ENCODE results near the gene EEIG1. TPM values are rescaled to one million over a fixed set of nuclear protein-coding genes. Genes with fewer than 3 reads are reported as not detected.

Gene EEIG1
- total RNA-seq, 4 donors from 2014 or later, result 7.0 to 22.0 (median 16.3) TPM

GRCh38 chr9:127979333-127980059, 1.3 kb downstream of the EEIG1 start:
- no peaks in the 10 kb centered on the region for H3K36me3 ChIP-seq
- no peaks in the 10 kb centered on the region for H3K9me3 ChIP-seq
- peak overlapping the region; percentile 45 to 92 (median 90) for H3K27ac ChIP-seq
- H3K27me3 ChIP-seq, result no peaks in the 10 kb centered on the region
- 0% methylated on average over 2 of the region's 24 CpGs; no CpG with 5 or more reads in 1 of the 2 donors for WGBS, 2 donors (ENCODE audit: low coverage in 1 of 2)
- H3K4me3 ChIP-seq, result peak overlapping the region; percentile 53 to 72
- ATAC-seq, result no peak
- TF ChIP-seq EP300 (IDR thresholded peaks at IDR 0.05) (no peak), POLR2A (IDR thresholded peaks at IDR 0.05) (peak in 1 of 2 donors; percentile 15), POLR2AphosphoS5 (IDR thresholded peaks at IDR 0.05) (no peak)
- TF ChIP-seq, protein P1, sequence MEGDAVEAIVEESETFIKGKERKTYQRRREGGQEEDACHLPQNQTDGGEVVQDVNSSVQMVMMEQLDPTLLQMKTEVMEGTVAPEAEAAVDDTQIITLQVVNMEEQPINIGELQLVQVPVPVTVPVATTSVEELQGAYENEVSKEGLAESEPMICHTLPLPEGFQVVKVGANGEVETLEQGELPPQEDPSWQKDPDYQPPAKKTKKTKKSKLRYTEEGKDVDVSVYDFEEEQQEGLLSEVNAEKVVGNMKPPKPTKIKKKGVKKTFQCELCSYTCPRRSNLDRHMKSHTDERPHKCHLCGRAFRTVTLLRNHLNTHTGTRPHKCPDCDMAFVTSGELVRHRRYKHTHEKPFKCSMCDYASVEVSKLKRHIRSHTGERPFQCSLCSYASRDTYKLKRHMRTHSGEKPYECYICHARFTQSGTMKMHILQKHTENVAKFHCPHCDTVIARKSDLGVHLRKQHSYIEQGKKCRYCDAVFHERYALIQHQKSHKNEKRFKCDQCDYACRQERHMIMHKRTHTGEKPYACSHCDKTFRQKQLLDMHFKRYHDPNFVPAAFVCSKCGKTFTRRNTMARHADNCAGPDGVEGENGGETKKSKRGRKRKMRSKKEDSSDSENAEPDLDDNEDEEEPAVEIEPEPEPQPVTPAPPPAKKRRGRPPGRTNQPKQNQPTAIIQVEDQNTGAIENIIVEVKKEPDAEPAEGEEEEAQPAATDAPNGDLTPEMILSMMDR (IDR thresholded peaks at IDR 0.05), result peak in 2 of 4 experiments; percentile 14 to 17
- H3K4me1 ChIP-seq, result peaks cover 4 to 75% (median 58%) of the 10 kb centered on the region in 3 donors

- ATAC-seq, result no peak
- H3K27me3 ChIP-seq, result no peaks in the 10 kb centered on the region
- peaks cover 9 to 80% (median 64%) of the 10 kb centered on the region in 3 donors for H3K4me1 ChIP-seq
- TF ChIP-seq EP300 (IDR thresholded peaks at IDR 0.05) (no peak), POLR2AphosphoS5 (IDR thresholded peaks at IDR 0.05) (no peak), POLR2A (IDR thresholded peaks at IDR 0.05) (no peak)
- TF ChIP-seq, protein P1 (IDR thresholded peaks at IDR 0.05), result no peak
- no peaks in the 10 kb centered on the region for H3K9me3 ChIP-seq
- peak overlapping the region; percentile 53 to 72 for H3K4me3 ChIP-seq
- H3K36me3 ChIP-seq, result no peaks in the 10 kb centered on the region
- H3K27ac ChIP-seq, result peak overlapping the region; percentile 10 to 92 (median 90)
- WGBS, 2 donors (ENCODE audit: low coverage in 1 of 2), result 33 to 36% methylated on average over 2 of the region's 5 CpGs
Observed at GRCh38 chr9:127979015-127979332, 1.8 kb downstream of the EEIG1 start.

GRCh38 chr9:127977884-127978647, 2.7 kb downstream of the EEIG1 start:
- ATAC-seq, result peak; percentile 26
- WGBS, 2 donors (ENCODE audit: low coverage in 1 of 2), result 10 to 19% methylated on average over 4 to 7 of the region's 12 CpGs
- Histone ChIP-seq H3K9me3 (no peaks in the 10 kb centered on the region), H3K4me1 (peaks cover 12 to 89% (median 73%) of the 10 kb centered on the region in 3 donors), H3K27me3 (no peaks in the 10 kb centered on the region), H3K27ac (peak overlapping the region; percentile 16 to 92 (median 90)), H3K36me3 (no peaks in the 10 kb centered on the region), H3K4me3 (peak overlapping the region; percentile 53 to 72)
- peak; percentile 20 for TF ChIP-seq POLR2AphosphoS5 (IDR thresholded peaks at IDR 0.05)
- TF ChIP-seq EP300 (IDR thresholded peaks at IDR 0.05), result no peak

DNA sequence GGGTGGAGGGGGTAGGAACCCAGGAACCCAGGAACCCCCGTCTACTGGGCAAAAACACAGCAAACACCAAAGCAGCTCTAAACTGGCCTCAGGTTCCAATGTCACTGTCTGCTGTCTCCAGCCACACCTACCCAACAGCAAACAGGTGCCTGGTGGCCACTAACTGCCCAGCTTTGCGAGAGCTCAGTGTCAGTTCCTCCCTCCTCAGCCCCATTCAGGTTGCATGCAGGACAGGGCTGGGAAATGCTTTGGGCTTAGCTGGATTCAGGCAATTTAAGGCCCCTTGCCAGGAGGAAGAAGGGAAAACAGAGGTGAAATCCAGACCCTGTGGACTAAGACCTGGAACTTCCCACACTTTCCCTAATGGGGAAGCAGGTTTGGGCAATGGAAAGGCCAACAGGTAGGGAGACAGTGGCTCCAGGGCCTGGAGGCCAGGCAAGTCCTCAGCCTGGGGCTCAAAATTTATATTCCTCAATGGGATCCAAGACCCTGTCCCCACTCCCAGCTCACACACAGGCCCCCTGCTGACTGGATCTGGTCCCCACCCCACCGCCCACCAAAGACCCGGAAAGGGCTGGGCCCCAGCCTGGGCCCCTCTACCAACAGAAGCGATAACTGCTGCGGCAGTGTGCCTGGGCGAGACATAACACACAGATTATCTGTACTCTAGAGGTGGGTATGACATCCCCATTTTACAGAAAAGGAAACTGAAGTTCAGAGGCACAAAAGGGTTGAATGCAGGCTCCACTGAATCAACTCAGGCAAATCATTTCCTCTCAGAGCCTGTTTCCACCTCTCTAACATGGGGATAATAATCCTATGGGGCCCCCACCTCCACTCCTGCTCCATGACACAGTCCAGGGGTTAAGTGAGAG, 3.5 kb downstream of the EEIG1 start:
- TF ChIP-seq EP300 (IDR thresholded peaks at IDR 0.05) (no peak), POLR2A (IDR thresholded peaks at IDR 0.05) (no peak), POLR2AphosphoS5 (IDR thresholded peaks at IDR 0.05) (no peak)
- TF ChIP-seq, protein P1 (IDR thresholded peaks at IDR 0.05), result no peak
- peak overlapping the region; percentile 16 to 92 (median 90) for H3K27ac ChIP-seq
- no peaks in the 10 kb centered on the region for H3K27me3 ChIP-seq
- H3K9me3 ChIP-seq, result no peaks in the 10 kb centered on the region
- no peaks in the 10 kb centered on the region for H3K36me3 ChIP-seq
- WGBS, 2 donors (ENCODE audit: low coverage in 1 of 2), result no CpG with 5 or more reads among the region's 7 CpGs
- H3K4me1 ChIP-seq, result peaks cover 20 to 90% (median 81%) of the 10 kb centered on the region in 3 donors
- no peak for ATAC-seq
- H3K4me3 ChIP-seq, result peak overlapping the region; percentile 4 to 72

DNA sequence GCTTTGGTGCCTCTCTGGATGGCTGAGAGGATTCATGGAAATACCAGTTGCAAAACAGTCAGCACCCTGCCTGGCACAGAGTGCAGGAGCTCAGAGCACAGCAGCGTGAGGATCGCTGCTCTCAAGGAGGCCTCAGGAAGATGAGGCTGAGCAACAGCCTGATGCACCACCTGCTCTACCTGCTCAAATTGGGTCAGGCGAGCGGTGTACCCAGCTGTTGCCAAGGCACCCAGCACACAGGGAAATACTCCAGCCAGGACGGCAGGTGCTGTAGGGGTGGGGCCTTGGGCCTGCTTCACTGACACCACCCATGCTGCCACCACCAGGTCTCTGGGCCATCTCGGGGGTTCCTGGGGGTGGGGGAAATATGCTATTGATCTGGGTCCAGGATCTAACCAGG, 4.3 kb downstream of the EEIG1 start:
- Histone ChIP-seq H3K4me3 (peak overlapping the region in 1 of 2 donors; percentile 72), H3K27ac (peak overlapping the region in 3 of 4 donors; percentile 89 to 92 (median 92))
- TF ChIP-seq, protein P1 (IDR thresholded peaks at IDR 0.05), result no peak
- TF ChIP-seq EP300 (IDR thresholded peaks at IDR 0.05) (no peak), POLR2AphosphoS5 (IDR thresholded peaks at IDR 0.05) (no peak), POLR2A (IDR thresholded peaks at IDR 0.05) (no peak)

More for the DNA sequence above, 4.3 kb downstream of the EEIG1 start:
- no peak for ATAC-seq
- H3K9me3 ChIP-seq, result no peaks in the 10 kb centered on the region
- H3K27me3 ChIP-seq, result no peaks in the 10 kb centered on the region
- H3K4me1 ChIP-seq, result peaks cover 21 to 90% (median 85%) of the 10 kb centered on the region in 3 donors
- H3K36me3 ChIP-seq, result no peaks in the 10 kb centered on the region
- WGBS, 2 donors (ENCODE audit: low coverage in 1 of 2), result 90% methylated on average over 2 of the region's 6 CpGs; no CpG with 5 or more reads in 1 of the 2 donors
